Globus pallidus (tissue), 1 donor: ENCODE results near the gene LINC01488.

Experiments used
- DNase-seq: peaks from one replicate; pipeline ENCODE4 v3.0.0-alpha.2; 2015; ENCODE audit warnings: low spot score

Gene LINC01488

GRCh38 chr11:69479591-69480271, 1.7 kb upstream of the LINC01488 start:
- no peak for DNase-seq

GRCh38 chr11:69480547-69481392, 693 bp upstream of the LINC01488 start:
- DNase-seq = no peak

- no peak for DNase-seq
Observed at GRCh38 chr11:69482322-69482721, 859 bp downstream of the LINC01488 start.

- no peak for DNase-seq
Observed at GRCh38 chr11:69483170-69483569, 1.7 kb downstream of the LINC01488 start.

- no peak for DNase-seq
Observed at GRCh38 chr11:69483691-69484426, 2.4 kb downstream of the LINC01488 start.

- DNase-seq = no peak
Observed at GRCh38 chr11:69484427-69485259, 3.2 kb downstream of the LINC01488 start.

- no peak for DNase-seq
Observed at GRCh38 chr11:69485337-69486041, 4.0 kb downstream of the LINC01488 start.

GRCh38 chr11:69486056-69486772, 4.8 kb downstream of the LINC01488 start:
- DNase-seq = no peak

GRCh38 chr11:69486773-69487291, 5.4 kb downstream of the LINC01488 start:
- DNase-seq = no peak

- DNase-seq = no peak
Observed at GRCh38 chr11:69487391-69487790, 5.9 kb downstream of the LINC01488 start.

GRCh38 chr11:69487849-69488542, 6.5 kb downstream of the LINC01488 start:
- DNase-seq = no peak

- DNase-seq = no peak
Observed at GRCh38 chr11:69488543-69488940, 7.1 kb downstream of the LINC01488 start.

GRCh38 chr11:69489031-69489745, 7.7 kb downstream of the LINC01488 start:
- no peak for DNase-seq

GRCh38 chr11:69489746-69490365, 8.4 kb downstream of the LINC01488 start:
- DNase-seq = no peak

GRCh38 chr11:69490516-69490915, 9.1 kb downstream of the LINC01488 start:
- DNase-seq = no peak

GRCh38 chr11:69491071-69492031, 9.9 kb downstream of the LINC01488 start:
- no peak for DNase-seq
